ENCODE data around the gene ALPL.

ALPL gene

DNA sequence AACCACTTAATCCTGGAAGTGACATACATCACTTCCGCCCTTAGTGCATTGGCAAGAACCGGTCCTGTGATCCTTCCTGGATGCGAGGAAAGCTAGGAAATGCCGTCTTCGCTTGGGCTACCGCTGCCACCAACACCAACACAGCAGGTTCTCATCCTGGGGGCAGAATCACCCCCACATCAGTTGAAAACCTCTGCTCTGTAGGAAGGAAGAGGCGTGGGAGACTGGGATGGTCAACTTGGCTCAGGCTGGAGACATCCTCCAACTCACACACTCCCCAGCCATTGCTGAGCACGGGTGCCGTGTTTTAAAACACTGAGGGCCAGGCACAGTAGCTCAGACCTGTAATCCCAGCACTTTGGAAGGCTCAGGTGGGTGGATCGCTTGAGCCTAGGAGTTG is 74.9 kb downstream of the ALPL start:
- no peak for DNase-seq

GRCh38 chr1:21585037-21585436 is 75.8 kb downstream of the ALPL start:
- DNase-seq: no peak

DNA sequence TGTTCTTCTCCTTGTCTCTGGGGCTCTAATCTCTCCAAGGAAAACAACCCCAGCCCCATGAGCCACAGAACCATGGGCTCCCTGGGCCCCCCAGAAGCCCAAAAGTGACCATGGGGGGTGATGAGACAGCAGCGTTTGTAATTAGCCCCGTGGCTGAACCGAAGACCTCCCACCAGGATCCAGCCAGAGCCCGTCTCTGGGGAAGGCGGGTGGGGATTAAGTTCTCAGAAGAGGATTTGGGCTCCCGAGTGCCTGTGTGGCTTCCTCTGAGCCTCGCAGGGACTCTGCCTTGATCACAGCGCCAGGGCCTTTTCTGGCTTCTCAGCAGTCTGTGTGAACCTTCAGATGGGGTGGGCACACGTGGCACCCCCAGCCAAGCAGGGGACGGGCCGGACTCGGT is 77.0 kb downstream of the ALPL start:
- no peak for DNase-seq

GRCh38 chr1:21586846-21587601 is 77.8 kb downstream of the ALPL start:
- DNase-seq: peak; percentile 94

DNA sequence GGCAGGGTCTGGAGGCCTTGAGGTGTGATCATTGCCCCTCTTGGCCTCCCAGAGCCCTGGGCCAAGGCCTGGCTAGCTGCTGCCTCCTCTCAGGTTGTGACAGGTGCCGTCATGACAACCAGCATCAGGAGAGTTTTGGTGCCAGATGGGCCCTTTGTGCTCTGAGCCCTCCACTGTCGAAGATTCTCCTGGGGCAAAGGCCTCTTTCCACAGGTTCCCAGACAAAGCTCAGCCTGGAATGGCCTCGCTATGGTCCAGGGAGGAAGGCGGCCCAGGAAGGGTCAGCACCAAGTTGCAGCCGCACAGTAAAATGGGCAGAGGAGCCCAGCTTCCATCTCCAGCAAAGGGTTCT is 78.4 kb downstream of the ALPL start:
- no peak for DNase-seq

DNA sequence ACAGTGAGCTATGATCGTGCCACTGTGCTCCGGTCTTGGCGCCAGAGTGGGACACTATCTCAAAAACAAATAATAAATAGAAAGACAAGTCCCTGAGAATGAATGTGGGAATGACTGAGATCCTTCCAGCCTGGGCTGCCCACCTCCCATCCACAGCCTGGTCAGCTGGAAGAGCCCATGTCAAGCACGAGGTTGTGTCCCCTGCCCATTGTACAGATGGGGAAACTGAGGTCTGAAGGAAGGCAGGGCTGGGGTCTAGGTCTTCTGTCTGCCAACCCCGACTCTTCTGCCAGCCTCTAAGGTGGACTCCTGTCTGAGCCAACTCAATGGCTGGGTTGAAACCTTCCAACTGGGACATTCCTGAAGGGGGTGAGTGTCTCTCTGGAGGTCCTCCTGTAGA is 80.4 kb downstream of the ALPL start:
- DNase-seq: no peak

GRCh38 chr1:21590126-21590880 is 81.1 kb downstream of the ALPL start:
- peak; percentile 75 for DNase-seq

GRCh38 chr1:21590934-21591333 is 81.7 kb downstream of the ALPL start:
- DNase-seq: no peak

GRCh38 chr1:21592086-21592865 is 83.1 kb downstream of the ALPL start:
- no peak for DNase-seq

DNA sequence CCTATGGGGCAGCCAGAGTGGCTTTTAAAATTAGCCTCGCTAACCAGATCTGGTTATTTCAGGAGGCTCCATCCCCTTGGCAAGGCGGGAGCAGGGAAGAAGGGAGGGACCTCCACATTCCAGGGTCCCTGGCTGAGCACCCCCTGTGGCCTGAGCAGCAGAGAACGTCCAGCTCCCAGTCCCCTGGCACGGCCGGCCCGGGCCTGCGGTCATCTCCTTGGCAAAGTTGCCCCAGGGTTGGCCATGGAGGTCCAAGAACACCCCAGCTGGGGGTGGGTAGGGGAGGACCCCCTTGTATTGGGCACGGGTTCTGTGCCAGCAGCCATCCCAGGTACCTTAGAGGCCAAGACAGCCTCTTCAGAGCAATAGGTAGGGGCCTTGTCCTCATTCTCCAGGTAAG is 84.0 kb downstream of the ALPL start:
- DNase-seq: no peak

GRCh38 chr1:21594501-21594900 is 85.3 kb downstream of the ALPL start:
- DNase-seq: peak; percentile 69

DNA sequence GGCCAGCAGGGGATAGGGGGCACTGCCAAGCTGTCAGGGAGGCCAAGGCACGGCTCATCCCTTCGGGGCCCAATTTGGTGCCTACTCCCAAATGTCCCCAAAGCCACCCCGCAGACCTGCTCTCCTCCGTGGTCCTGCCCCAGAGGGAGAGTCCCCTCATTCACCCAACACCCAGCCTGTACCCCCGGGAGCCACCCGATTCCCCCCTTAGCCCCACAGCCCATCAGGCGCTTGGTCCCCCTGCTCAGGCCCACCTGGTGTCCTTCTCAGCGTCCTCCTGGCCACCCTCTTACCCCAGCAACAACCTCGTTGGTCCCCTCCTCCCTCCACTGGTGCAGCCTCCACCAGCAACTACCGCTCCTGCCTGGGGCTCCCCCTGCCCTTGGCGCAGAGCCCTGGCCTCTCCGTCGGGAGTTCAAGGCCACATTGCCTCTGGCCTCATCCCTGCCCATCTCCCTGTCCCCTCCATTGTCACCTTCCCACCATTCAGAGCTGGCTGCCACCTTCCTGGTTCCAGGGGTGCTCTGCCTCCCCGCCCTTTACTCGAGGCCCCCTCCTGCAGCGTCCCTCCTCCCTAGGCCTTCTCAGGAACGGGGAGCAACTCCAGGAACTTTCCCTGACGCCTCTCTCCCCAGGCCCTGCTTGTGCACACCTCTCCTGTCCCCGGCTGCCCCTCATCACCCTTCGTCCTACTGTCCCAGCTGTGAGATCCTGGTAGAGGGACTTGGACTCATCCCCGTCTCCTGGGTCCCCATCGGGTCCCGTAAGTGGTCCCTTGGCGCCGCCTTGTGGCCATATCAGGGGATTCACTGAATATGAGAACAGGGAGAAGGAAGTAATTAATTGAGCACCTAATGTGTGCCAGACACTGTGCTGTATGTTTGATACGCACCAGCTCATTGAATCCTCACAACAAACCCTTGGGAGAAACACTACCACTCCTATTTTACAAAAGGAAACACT is 86.0 kb downstream of the ALPL start:
- peak; percentile 78 for DNase-seq

- DNase-seq: no peak
Measured at GRCh38 chr1:21596174-21596573, 87.0 kb downstream of the ALPL start.

GRCh38 chr1:21596628-21597027 is 87.4 kb downstream of the ALPL start:
- DNase-seq: no peak

DNA sequence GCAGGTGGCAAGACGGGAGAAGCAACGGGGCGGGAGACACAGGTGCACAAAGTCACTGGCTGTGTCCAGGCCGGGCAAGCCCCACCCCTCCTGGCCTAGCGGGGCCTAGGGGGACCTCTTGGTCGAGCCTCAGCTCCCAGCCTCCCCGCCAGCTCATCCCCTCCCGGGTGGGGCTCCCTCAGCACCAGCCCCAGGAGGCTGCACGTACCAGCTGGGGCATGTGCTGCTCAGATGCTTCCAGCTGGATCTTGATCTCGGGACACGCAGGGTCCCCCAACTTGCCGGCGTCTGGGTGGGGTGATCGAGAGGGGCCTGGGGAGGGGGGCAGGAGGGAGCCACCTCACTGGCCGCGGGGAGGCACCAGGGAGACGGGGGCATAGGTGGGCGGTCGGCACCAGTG is 88.5 kb downstream of the ALPL start:
- no peak for DNase-seq

DNA sequence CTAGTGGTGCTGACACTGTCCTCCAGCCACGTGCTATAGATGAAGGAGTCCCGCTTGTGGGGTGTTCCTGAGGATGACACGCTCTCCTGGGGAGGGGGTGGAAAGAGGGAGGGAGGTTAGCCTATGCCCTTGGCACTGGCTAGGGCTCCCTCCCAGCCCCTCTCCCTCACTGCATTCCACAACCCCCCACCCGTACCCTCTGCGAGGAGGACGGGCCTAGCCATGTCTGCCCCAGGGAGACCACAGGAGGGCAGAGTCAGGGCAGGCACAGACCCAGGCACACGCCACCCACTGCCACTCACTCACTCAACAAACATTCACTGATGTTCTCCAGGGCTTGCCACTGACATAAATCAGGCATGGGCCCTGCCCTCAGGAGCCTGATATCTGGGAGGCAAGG is 89.2 kb downstream of the ALPL start:
- DNase-seq: no peak

DNA sequence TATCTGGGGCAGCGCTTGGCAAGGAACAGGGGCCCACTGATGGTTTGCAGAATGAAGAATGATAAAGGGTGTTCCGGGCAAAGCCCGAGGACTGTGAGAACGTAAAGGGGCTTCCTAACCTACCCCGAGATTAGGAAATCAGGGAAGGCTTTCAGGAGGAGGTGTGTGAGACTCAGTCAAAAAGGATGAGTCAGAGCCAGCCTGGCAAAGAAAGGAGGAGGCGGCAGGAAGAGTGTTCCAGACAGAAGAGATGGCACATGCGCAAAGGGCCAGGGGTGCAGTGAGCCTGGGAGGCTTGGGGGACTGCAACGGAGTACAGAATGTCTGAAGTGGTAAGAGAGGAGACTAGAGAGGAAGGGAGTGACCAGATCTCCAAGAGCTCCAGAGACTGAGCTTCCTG is 89.7 kb downstream of the ALPL start:
- no peak for DNase-seq

- DNase-seq: no peak
Measured at GRCh38 chr1:21599402-21599801, 90.2 kb downstream of the ALPL start.

GRCh38 chr1:21601278-21602048 is 92.2 kb downstream of the ALPL start:
- no peak for DNase-seq

- no peak for DNase-seq
Measured at GRCh38 chr1:21603177-21604138, 94.2 kb downstream of the ALPL start.
